ENCODE measurements around the gene SEC22C.
A peak's percentile ranks its signal among the peaks of the same experiment; 100 is the strongest.
"Not testable (repeated sequence)": the region's sequence is repeated elsewhere in the genome, so short reads cannot be mapped to it uniquely, and the experiment has no call there.

The SEC22C gene

GRCh38 chr3:42581709-42582473, at the start of gene SEC22C:
TSS of gene SEC22C (minus strand) at chr3:42581967. CDS start at chr3:42569046, 12,921 bp downstream.
- peak; percentile 100 for DNase-seq (ENCODE audit: low spot score)

GRCh38 chr3:42613462-42613861, 31.7 kb upstream of the SEC22C start:
- no peak for DNase-seq (ENCODE audit: low spot score)

- no peak for DNase-seq (ENCODE audit: low spot score)
Observed at GRCh38 chr3:42612928-42613327, 31.2 kb upstream of the SEC22C start.

DNA sequence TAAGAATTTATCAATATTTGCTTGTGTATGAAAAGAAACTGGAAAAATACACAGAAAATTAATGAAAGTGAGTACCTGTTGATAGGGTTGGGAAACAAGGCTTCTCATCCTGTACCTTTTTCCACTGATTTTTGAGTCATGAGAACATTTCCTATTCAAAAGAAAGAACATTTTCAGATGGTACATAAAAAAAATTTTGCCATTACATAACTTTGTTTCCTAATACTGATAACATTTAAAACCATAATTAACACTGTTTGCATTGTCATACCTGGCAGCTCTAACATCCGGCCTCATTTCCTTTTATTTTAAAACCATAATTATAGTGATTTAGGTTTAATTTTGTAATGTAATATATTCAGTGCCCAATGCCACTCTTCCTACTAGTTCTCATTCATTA, 30.4 kb upstream of the SEC22C start:
- DNase-seq (ENCODE audit: low spot score): no peak

DNA sequence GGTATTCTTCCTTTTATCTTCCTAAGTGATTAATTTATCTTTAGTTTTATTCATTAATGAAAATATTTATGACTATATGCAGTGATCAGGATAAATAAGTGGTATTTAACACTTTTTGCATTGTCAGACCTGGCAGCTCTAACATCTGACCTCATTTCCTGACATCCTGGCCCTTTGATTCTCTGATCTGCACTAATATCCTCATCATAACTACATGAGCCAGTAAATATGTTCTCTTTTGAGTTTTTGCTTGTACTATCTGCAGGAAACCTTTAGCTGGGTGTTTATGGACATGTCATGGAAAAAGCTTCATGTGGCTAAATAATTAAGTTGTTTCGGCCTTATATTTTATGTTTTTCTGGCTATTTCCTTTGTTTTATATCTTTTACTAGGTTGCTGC, 29.2 kb upstream of the SEC22C start:
- DNase-seq (ENCODE audit: low spot score): no peak

DNA sequence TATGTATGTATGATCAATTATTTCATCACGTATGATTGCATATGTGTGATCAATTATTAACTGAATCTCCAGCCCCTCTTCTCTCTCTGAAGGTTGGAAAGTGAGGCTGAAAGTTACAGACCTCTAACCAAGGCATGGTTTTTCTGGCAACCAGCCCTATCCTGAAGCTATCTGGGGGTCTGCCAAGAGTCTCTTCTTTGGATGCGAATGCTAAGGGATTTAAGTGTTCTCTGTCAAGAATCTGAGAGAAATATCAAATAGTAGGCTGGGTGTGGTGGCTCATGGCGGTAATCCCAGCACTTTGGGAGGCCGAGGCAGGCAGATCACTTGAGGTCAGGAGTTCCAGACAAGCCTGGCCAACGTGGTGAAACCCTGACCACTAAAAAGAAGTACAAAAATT, 26.8 kb upstream of the SEC22C start:
- DNase-seq (ENCODE audit: low spot score): no peak

- peak; percentile 54 for DNase-seq (ENCODE audit: low spot score)
Observed at GRCh38 chr3:42605546-42606173, 23.9 kb upstream of the SEC22C start.

GRCh38 chr3:42602961-42603360, 21.2 kb upstream of the SEC22C start:
- no peak for DNase-seq (ENCODE audit: low spot score)

GRCh38 chr3:42601896-42602581, 20.3 kb upstream of the SEC22C start:
- no peak for DNase-seq (ENCODE audit: low spot score)

DNA sequence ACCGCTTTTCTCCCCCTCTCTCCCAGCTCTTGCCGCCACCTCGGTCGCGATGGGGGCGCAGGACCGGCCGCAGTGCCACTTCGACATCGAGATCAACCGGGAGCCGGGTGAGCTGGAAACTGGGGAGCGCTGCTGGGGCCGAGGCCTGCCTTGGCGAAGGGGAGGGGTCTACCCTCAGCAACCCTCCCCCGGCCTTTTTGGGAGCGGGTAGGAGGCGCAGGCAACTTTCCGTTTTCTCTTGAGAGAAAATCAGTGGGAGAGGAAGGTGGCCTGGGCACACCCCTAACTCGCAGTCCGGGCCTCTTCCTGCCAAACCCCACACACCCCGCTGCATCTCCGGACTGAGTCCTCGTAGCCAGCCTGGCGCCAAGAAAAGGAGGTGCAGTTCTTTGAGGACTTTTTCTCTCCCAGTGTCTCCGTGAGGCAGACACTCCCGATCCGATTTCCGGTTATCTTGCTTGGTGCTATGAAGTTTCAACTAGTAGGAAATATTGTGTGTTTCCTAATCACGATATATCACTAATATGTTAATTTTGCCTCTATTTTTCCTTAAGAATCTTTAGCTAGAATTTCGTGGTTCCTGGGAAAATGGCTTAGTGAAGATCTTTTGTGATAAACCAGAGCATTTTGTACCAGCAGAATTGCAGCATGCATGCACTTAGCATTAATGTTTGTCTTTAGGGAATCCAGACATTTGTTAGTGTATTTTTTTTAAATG, 19.4 kb upstream of the SEC22C start:
- no peak for DNase-seq (ENCODE audit: low spot score)

GRCh38 chr3:42600111-42600957, 18.6 kb upstream of the SEC22C start, which contains the start of gene NKTR:
TSS of gene NKTR (plus strand) at chr3:42600686. CDS start at chr3:42601007, 321 bp downstream.
- DNase-seq (ENCODE audit: low spot score): peak; percentile 95

GRCh38 chr3:42597098-42597497, 15.3 kb upstream of the SEC22C start:
- not testable (repeated sequence) for DNase-seq (ENCODE audit: low spot score)

GRCh38 chr3:42595682-42596081, 13.9 kb upstream of the SEC22C start:
- DNase-seq (ENCODE audit: low spot score): no peak

DNA sequence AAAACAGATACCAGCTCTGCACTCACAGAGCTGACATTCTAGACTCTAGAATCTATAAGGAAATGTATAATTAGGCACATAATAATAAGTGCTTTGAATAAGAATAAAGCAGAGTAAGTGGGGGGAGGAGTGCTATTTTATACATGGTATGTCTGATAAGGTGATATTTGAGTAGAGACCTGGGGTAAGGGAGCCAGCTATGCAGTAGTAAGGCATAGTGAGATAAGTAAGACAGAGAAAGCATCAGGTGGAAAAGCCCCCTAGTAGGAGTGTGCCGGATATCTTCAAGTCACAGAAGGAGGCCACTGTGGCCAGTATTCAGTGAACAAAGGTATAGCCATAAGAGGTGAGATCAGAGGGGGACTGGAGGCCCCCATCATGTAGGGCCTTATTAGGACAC, 11.9 kb upstream of the SEC22C start:
- DNase-seq (ENCODE audit: low spot score): no peak

- DNase-seq (ENCODE audit: low spot score): no peak
Observed at GRCh38 chr3:42591811-42592210, 10.0 kb upstream of the SEC22C start.

GRCh38 chr3:42590989-42591756, 9.4 kb upstream of the SEC22C start:
- DNase-seq (ENCODE audit: low spot score): no peak

DNA sequence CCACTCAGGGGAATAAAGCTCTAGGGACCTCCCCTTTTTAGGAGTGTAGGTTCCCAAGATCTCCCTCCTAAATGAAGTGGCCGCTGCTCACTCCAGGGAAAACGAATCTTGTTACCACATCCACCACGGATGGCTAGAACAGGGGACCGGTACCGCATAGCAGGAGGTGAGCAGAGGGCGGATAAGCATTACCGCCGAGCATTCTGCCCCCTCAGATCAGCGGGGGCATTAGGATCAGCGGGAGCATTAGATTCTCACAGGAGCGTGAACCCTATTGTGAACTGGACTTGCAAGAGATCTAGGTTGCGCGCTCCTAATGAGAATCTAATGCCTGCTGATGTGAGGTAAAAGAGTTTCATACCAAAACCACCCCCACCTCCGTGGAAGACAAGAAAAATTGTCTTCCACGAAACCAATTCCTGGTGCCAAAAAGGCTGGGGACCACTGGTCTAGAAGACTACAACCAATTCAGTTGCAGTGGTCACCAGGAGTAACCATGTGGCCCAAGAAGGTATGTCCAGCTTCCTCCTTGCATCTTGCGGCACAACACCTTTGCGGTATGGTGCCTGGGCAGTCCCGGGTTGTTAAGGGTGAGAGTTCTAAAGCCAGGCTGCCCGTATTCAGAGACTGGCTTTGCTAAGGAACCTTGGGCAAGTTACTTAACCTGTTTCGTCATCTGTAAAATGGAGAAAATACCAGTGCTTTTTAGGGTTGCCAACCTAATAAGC, 7.8 kb upstream of the SEC22C start:
- DNase-seq (ENCODE audit: low spot score): no peak

DNA sequence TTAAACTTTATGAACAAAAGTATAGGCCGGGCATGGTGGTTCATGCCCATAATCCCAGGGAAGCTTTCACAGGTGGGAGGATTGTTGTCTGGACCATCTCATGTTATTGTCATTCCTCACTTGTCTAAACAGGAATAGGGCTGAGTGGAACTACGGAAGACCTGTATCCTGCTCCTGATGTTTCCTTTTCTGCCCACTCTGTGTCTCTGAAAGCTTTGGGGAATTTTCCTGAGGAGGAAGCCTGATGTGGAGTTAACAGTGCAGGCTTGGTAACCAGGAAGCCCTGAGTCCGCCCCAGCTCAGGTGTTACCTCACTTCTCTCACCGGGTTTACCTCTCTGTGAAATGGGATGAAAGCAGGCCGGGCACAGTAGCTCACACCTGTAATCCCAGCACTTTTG, 6.9 kb upstream of the SEC22C start:
- no peak for DNase-seq (ENCODE audit: low spot score)

GRCh38 chr3:42582474-42583070, 805 bp upstream of the SEC22C start:
- no peak for DNase-seq (ENCODE audit: low spot score)

- no peak for DNase-seq (ENCODE audit: low spot score)
Observed at GRCh38 chr3:42581400-42581708, 413 bp downstream of the SEC22C start.

Data from D341Med (cell line).